ENCODE data around the gene ADAP1.
"Not testable (repeated sequence)": the region's sequence is repeated elsewhere in the genome, so short reads cannot be mapped to it uniquely, and the experiment has no call there.

The ADAP1 gene

DNA sequence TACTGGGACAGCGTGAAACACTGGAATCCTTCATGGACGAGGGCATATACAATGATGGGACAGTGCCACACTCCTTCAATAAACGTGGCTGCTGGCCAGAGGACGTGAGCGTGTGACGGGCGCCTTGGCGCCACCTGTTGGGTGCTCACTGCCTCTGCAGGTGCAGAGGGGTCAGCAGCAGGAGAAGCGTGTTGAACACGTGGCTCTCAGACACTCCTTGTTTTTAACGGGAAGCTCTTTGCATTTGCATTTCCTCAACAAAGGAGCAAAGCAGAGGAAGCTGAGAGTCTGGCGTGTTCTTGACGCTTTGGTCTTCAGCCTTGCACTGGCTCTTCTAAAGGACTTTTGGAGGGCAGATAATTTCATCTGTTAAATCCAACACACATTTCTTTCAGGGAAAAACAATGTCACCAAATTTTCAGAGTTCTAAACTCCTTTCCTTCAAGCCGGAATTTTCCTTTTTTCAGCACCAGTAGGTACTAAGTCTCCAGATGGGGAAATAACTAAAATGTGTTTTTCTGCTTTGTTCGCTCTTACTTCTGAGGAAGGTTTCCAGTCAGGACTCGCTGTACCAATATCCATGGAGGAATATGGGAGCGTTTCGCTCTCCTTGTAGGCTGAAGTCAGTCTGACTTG lies 81.0 kb downstream of the ADAP1 start:
- no peak overlapping the region for H2AK5ac ChIP-seq (ENCODE audit: low read length)
- peaks cover 1% of the 10 kb centered on the region for H3K9me3 ChIP-seq (ENCODE audit: insufficient read depth, low read depth, low read length)
- no peak overlapping the region for H3K4me3 ChIP-seq (ENCODE audit: low read depth, low read length)
- no CpG with 5 or more reads among the region's 18 CpGs for WGBS (ENCODE audit: extremely low coverage, insufficient coverage, insufficient read length)
- no peak overlapping the region for H3K4me2 ChIP-seq (ENCODE audit: low read length)
- H3K79me2 ChIP-seq (ENCODE audit: control insufficient read depth, insufficient read depth, low read length, poor library complexity): peaks cover 10% of the 10 kb centered on the region
- H4K8ac ChIP-seq (ENCODE audit: low read depth, low read length): no peak overlapping the region
- peaks cover 23 to 28% of the 10 kb centered on the region in 2 experiments for H3K36me3 ChIP-seq (ENCODE audit: control insufficient read depth in 1 of 2, insufficient read depth in 2 of 2, low read length in 2 of 2)
- no peak overlapping the region for H3K14ac ChIP-seq (ENCODE audit: low read length)
- H3K9ac ChIP-seq (ENCODE audit: low read length): no peak overlapping the region
- H2AFZ ChIP-seq (ENCODE audit: insufficient read depth, low read length, poor library complexity): no peak overlapping the region
- no peak overlapping the region for H2BK120ac ChIP-seq (ENCODE audit: insufficient read depth, low read length, poor library complexity)
- DNase-seq: peak; percentile 76 to 87
- H2BK5ac ChIP-seq (ENCODE audit: low read depth, low read length, poor library complexity): no peak overlapping the region
- no peak overlapping the region for H2BK12ac ChIP-seq (ENCODE audit: low read length)
- no peak overlapping the region for H3K18ac ChIP-seq (ENCODE audit: low read length)
- no peaks in the 10 kb centered on the region for H3K27me3 ChIP-seq (ENCODE audit: insufficient read depth, low read length)
- peaks cover 0 to 5% of the 10 kb centered on the region in 2 experiments for H3K4me1 ChIP-seq (ENCODE audit: control insufficient read depth in 1 of 2, insufficient read depth in 2 of 2, low read length in 2 of 2)
- no peak overlapping the region for H3K23ac ChIP-seq (ENCODE audit: low read length)
- H4K91ac ChIP-seq (ENCODE audit: low read depth, low read length): no peak overlapping the region
- H3K79me1 ChIP-seq (ENCODE audit: low read length): peaks cover 9% of the 10 kb centered on the region
- H3K4ac ChIP-seq (ENCODE audit: low read depth, low read length): no peak overlapping the region
- no peak overlapping the region for H4K12ac ChIP-seq (ENCODE audit: low read depth, low read length)
- peak overlapping the region; percentile 15 for H3K27ac ChIP-seq (ENCODE audit: low read depth, low read length)

DNA sequence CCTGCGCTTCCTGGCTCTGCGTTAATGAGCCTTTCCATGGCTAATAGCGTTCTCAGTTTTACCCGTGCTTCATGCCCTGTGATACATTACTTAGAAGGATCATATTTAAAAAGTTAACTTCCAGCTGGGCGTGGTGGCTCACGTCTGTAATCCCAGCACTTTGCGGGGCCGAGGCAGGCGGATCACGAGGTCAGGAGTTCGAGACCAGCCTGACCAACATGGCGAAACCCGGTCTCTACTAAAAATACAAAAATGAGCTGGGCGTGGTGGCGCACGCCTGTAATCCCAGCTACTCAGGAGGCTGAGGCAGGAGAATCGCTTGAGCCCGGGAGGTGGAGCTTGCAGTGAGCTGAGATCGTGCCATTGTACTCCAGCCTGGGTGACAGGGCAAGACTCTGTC lies 81.8 kb downstream of the ADAP1 start:
- not testable (repeated sequence) for H3K9ac ChIP-seq (ENCODE audit: low read length); H3K4me3 ChIP-seq (ENCODE audit: low read depth, low read length); H3K4ac ChIP-seq (ENCODE audit: low read depth, low read length); H3K27ac ChIP-seq (ENCODE audit: low read depth, low read length); H3K18ac ChIP-seq (ENCODE audit: low read length); H3K79me1 ChIP-seq (ENCODE audit: low read length); H2BK120ac ChIP-seq (ENCODE audit: insufficient read depth, low read length, poor library complexity); DNase-seq; H3K14ac ChIP-seq (ENCODE audit: low read length); H3K4me1 ChIP-seq (ENCODE audit: control insufficient read depth in 1 of 2, insufficient read depth in 2 of 2, low read length in 2 of 2); H3K4me2 ChIP-seq (ENCODE audit: low read length); H4K12ac ChIP-seq (ENCODE audit: low read depth, low read length); H4K8ac ChIP-seq (ENCODE audit: low read depth, low read length); H2BK5ac ChIP-seq (ENCODE audit: low read depth, low read length, poor library complexity); H3K9me3 ChIP-seq (ENCODE audit: insufficient read depth, low read depth, low read length); H3K79me2 ChIP-seq (ENCODE audit: control insufficient read depth, insufficient read depth, low read length, poor library complexity); H2BK12ac ChIP-seq (ENCODE audit: low read length); H3K23ac ChIP-seq (ENCODE audit: low read length); H4K91ac ChIP-seq (ENCODE audit: low read depth, low read length); H3K27me3 ChIP-seq (ENCODE audit: insufficient read depth, low read length); H2AFZ ChIP-seq (ENCODE audit: insufficient read depth, low read length, poor library complexity); H2AK5ac ChIP-seq (ENCODE audit: low read length)
- no CpG with 5 or more reads among the region's 19 CpGs for WGBS (ENCODE audit: extremely low coverage, insufficient coverage, insufficient read length)
- H3K36me3 ChIP-seq (ENCODE audit: control insufficient read depth in 1 of 2, insufficient read depth in 2 of 2, low read length in 2 of 2): peaks cover 30 to 35% of the 10 kb centered on the region in 2 experiments

DNA sequence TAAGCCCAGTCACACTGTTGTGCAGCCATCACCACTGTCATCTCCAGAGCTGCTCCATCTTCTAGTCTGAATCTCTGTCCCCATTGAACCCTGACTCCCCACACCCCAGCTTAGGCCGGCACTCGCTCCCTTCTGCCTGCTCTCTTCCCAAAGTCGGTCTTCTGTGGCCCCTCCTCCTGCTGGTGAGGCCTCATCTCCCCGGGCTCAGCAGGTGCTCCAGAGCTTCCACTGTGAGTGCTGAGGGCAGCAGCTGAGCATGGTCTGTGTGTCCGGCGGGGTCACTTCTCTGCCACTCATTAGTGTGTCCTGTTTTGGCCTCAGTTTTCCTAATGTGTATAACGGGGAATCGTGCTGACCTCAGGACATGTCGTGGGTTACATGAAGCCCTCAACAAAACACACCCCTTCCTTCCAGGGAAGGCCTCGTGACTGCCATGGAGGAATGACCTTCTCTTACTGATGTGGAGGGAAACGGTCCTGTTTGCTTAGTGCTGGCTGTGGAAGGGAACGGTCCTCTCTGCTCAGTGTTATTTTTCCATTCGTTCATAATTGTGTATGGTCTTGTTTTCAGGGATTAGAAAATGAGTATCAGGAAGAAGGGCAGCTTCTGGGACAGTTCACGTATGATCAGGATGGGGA lies 82.5 kb downstream of the ADAP1 start:
- WGBS (ENCODE audit: extremely low coverage, insufficient coverage, insufficient read length): no CpG with 5 or more reads among the region's 14 CpGs
- no peak overlapping the region for H4K8ac ChIP-seq (ENCODE audit: low read depth, low read length)
- H3K79me2 ChIP-seq (ENCODE audit: control insufficient read depth, insufficient read depth, low read length, poor library complexity): peaks cover 4% of the 10 kb centered on the region

DNA sequence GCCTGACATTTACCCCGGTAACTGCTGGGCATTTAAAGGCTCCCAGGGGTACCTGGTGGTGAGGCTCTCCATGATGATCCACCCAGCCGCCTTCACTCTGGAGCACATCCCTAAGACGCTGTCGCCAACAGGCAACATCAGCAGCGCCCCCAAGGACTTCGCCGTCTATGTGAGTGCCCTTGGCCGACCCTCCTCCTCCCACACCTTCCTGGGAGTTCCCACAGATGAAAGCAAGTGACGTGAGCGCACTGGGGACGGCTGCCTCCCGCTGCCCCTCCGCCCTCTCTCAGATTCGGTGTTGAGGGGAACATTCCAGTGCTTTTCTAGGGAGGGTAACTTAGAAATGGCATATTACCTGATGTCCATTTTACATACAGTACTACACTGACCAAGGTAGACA lies 85.1 kb downstream of the ADAP1 start:
- H3K4me3 ChIP-seq (ENCODE audit: low read depth, low read length): no peak overlapping the region
- no peak overlapping the region for H3K18ac ChIP-seq (ENCODE audit: low read length)
- no peak overlapping the region for H3K9ac ChIP-seq (ENCODE audit: low read length)
- H4K91ac ChIP-seq (ENCODE audit: low read depth, low read length): no peak overlapping the region
- H2AFZ ChIP-seq (ENCODE audit: insufficient read depth, low read length, poor library complexity): peak overlapping the region; percentile 45
- peaks cover 0 to 2% of the 10 kb centered on the region in 2 experiments for H3K4me1 ChIP-seq (ENCODE audit: control insufficient read depth in 1 of 2, insufficient read depth in 2 of 2, low read length in 2 of 2)
- no peaks in the 10 kb centered on the region for H3K27me3 ChIP-seq (ENCODE audit: insufficient read depth, low read length)
- H2BK12ac ChIP-seq (ENCODE audit: low read length): no peak overlapping the region
- no peak overlapping the region for H2AK5ac ChIP-seq (ENCODE audit: low read length)
- DNase-seq: no peak
- peaks cover 46 to 50% of the 10 kb centered on the region in 2 experiments for H3K36me3 ChIP-seq (ENCODE audit: control insufficient read depth in 1 of 2, insufficient read depth in 2 of 2, low read length in 2 of 2)
- no peak overlapping the region for H3K4me2 ChIP-seq (ENCODE audit: low read length)
- H4K12ac ChIP-seq (ENCODE audit: low read depth, low read length): no peak overlapping the region
- no peak overlapping the region for H3K27ac ChIP-seq (ENCODE audit: low read depth, low read length)
- no peak overlapping the region for H4K8ac ChIP-seq (ENCODE audit: low read depth, low read length)
- peaks cover 1% of the 10 kb centered on the region for H3K9me3 ChIP-seq (ENCODE audit: insufficient read depth, low read depth, low read length)
- H2BK5ac ChIP-seq (ENCODE audit: low read depth, low read length, poor library complexity): no peak overlapping the region
- no CpG with 5 or more reads among the region's 14 CpGs for WGBS (ENCODE audit: extremely low coverage, insufficient coverage, insufficient read length)
- no peak overlapping the region for H3K14ac ChIP-seq (ENCODE audit: low read length)
- H3K4ac ChIP-seq (ENCODE audit: low read depth, low read length): no peak overlapping the region
- H3K23ac ChIP-seq (ENCODE audit: low read length): no peak overlapping the region
- H3K79me2 ChIP-seq (ENCODE audit: control insufficient read depth, insufficient read depth, low read length, poor library complexity): no peaks in the 10 kb centered on the region
- H2BK120ac ChIP-seq (ENCODE audit: insufficient read depth, low read length, poor library complexity): no peak overlapping the region
- no peaks in the 10 kb centered on the region for H3K79me1 ChIP-seq (ENCODE audit: low read length)

More for the DNA sequence above, 82.5 kb downstream of the ADAP1 start:
- Histone ChIP-seq H2BK5ac (ENCODE audit: low read depth, low read length, poor library complexity) (no peak overlapping the region), H2BK12ac (ENCODE audit: low read length) (no peak overlapping the region), H3K4me1 (ENCODE audit: control insufficient read depth in 1 of 2, insufficient read depth in 2 of 2, low read length in 2 of 2) (peaks cover 0 to 2% of the 10 kb centered on the region in 2 experiments), H4K91ac (ENCODE audit: low read depth, low read length) (no peak overlapping the region), H3K9me3 (ENCODE audit: insufficient read depth, low read depth, low read length) (peaks cover 1% of the 10 kb centered on the region), H4K12ac (ENCODE audit: low read depth, low read length) (no peak overlapping the region), H3K4me2 (ENCODE audit: low read length) (no peak overlapping the region), H3K9ac (ENCODE audit: low read length) (no peak overlapping the region), H3K27ac (ENCODE audit: low read depth, low read length) (no peak overlapping the region), H2AFZ (ENCODE audit: insufficient read depth, low read length, poor library complexity) (no peak overlapping the region), H3K36me3 (ENCODE audit: control insufficient read depth in 1 of 2, insufficient read depth in 2 of 2, low read length in 2 of 2) (peaks cover 36 to 42% of the 10 kb centered on the region in 2 experiments), H3K18ac (ENCODE audit: low read length) (no peak overlapping the region), H3K79me1 (ENCODE audit: low read length) (peaks cover 8% of the 10 kb centered on the region), H3K4ac (ENCODE audit: low read depth, low read length) (no peak overlapping the region), H3K4me3 (ENCODE audit: low read depth, low read length) (no peak overlapping the region), H2BK120ac (ENCODE audit: insufficient read depth, low read length, poor library complexity) (no peak overlapping the region), H3K14ac (ENCODE audit: low read length) (no peak overlapping the region), H3K27me3 (ENCODE audit: insufficient read depth, low read length) (no peaks in the 10 kb centered on the region), H3K23ac (ENCODE audit: low read length) (no peak overlapping the region), H2AK5ac (ENCODE audit: low read length) (no peak overlapping the region)
- no peak for DNase-seq
